CD1c-positive myeloid dendritic cell (primary cell): ENCODE data around the gene INSC.

Experiments used
- DNase-seq: peaks from one replicate; pipeline ENCODE4 v3.0.0-alpha.2; 2016; ENCODE audit errors: extremely low spot score

INSC gene

DNA sequence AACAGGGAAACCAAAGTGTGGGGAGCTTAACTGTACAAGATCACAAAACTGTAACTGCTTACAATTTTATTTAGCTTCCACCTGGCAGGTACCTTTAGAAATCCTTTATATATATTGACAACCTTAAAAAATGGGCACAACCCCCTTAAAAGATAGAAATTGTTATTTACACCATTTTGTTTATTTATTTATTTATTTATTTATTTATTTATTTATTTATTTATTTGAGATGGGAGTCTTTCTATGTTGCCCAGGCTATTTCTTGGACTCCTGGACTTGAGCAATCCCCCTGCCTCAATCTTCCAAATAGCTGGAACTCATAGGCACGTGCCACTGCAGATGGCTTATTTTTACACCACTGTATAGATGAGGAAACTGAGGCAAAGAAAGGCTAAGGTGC, 74.5 kb downstream of the INSC start:
- no peak for DNase-seq

DNA sequence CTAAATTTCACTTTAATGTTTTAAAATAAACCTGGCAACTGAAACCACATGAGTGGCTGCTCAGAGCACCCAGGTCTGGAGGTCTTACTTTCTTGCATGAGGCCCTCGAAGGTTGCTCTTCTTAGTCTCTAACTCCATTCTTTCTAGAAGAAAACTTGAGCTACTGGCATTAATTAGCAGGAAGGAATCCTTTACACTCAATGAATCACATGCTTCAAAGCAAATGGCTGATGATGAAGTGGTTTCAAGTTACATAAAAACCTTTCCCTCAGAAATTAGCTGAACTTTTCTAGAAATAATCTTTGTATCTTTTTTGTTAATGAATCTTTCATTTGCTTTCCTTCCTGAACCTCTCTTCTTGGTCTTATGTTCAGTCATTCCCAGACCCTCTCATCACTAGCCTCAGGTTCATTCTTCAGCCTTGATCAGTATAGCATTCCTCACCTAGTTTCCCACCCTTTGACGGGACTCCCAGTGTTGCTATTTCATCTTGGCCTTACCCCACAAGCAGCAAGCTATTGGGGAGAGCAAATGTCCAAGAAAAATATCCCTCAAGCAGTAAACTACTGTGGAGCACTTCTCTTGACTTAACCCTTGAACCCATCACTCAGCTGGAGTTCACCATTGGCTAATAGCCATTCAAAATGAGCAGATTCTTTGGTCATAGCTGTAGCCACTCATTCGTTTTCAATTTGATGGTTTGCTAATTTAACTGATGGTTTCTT, 75.1 kb downstream of the INSC start:
- DNase-seq: no peak

DNA sequence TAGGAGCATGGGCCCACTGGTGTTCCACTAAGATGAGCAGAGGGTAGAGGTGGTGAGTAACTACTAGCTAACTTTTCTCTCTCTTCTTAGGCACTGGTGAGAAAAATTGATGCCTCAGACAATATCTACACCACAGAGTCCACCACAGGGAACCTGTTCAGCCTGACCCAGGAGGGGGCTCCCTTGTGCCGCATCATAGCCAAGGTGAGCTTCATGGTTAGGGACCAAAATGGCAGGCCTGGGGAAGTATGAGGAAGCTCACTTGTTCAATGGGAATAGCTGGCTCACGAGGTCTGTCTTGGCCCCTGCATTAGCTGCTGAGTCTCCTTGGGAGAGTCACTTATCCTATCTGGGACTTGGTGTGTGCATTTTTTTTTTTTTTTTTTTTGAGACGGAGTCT, 75.9 kb downstream of the INSC start:
- no peak for DNase-seq

DNA sequence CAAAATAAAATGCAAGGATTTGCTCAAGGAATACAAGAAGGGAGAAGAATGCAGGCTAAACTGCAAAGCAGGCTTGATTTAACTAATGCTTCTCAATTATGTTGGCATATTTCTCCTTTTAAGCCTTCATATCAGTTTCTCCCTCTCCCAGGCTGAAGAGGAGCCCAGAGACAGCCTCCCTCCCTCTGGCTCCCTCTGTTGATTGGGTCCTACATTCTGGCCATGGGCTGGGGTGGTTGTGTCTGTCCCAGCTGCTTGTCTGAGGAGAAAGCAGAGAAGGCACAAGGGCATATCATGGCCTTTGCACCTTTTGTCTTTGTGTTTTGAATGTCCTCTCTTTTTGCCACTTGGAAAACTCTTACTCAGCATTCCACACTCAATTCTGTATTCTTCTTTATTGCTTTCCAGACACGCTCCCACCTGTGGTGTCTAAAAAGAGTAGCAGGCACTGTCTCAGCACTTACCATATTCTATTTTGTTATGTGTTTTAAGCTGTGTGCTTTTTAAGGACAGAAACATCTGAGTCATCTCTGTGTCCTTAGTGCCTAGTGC, 77.4 kb downstream of the INSC start:
- DNase-seq: no peak

GRCh38 chr11:15194671-15195415, 80.1 kb downstream of the INSC start:
- no peak for DNase-seq

DNA sequence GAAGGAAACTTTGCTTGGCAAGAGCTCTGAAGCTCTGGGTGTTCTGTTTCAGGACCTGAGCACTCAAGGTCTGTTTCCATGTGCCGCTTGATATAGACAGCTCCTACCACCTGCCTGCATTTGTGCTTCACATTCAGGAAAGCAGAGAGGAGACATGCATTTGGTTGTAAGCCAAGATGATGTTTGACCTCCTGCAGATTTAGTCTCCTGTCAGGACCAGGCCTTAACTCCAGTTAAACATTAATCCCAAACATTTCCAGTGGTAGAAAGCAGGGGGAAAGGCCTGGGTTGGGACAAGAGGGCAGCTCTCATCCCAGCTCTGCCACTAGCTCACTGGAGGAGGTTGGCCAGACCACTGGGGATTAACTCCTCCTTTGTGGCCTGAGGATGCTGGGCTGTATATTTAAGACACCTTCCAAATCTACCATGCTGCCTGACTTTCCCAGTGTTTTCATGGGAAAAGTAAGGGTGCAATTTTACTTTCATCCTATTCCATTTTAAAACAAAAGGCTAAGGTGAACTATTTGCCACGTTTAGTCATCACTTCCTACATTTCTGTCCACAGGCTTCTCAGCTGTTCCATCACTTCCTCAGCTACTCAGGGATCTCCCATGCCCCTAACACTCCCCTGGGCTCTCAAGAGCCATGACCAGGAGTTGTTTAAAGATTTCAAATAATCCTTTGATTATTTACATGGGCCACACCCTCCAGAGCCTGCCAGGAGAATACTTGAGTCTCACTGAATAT, 80.9 kb downstream of the INSC start:
- no peak for DNase-seq

DNA sequence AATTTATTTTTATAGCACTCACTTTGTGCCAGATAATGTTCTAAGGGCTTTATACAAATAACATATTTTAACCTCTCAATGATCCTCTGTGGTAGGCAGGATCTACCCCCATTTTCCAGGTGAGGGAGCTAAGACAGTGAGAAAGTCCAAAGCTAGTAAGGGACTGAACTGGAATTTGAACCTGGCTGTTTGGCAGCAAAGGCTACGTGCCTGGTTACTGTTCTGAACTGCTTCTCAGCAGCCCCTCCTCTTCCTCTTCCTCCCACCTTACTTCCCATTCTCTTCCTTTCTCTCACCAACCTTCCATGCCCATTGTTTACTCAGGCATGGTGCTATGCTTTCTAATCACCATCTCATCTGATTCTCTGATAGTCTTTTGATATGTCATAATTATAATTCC, 82.0 kb downstream of the INSC start:
- DNase-seq: no peak

- no peak for DNase-seq
These were observed 83.0 kb downstream of the INSC start for GRCh38 chr11:15197696-15198095.

- no peak for DNase-seq
These were observed 83.6 kb downstream of the INSC start for GRCh38 chr11:15198284-15198683.

DNA sequence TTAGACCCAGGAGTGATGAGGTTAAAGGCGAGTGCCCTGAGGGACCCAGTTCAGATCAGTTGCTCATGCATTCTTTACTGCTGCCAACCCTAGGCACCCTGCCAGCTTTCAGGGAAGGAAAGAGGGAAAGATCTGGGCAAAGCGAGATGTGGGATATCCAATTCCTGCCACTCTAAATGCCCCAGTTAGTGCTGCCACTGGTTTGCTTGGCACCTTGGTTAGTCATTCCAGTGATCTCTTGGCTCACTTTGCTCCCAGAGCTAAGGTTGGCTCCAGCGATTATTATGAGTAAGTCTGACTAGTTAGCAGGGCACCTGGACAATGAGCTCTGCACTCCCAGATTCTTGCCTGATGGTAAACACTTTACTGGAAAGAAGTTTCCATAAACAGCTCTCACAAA, 85.0 kb downstream of the INSC start:
- no peak for DNase-seq

- DNase-seq: no peak
These were observed 86.0 kb downstream of the INSC start for GRCh38 chr11:15200696-15201095.

- DNase-seq: no peak
These were observed 86.9 kb downstream of the INSC start for GRCh38 chr11:15201586-15201985.

DNA sequence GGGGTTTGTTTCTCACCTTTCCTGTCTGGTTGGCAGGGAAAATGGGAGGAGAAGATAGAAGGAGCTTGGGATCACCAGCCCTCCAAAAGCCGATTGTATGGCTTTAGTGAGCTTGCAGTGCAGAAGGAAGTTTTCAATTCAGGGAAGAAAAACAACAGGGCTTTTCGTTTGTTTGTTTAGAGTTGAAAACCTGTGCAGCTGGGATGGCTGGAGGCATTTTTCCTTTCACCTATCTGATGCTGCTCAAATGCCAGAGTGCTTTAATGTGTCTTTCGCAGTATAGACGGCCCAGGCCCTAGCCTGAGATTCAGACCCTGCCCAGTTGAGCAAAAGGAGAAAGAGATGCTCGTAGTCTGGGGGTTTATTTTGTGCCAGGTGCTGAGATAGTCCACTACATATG, 87.9 kb downstream of the INSC start:
- DNase-seq: no peak

GRCh38 chr11:15204711-15205110, 90.0 kb downstream of the INSC start:
- no peak for DNase-seq

GRCh38 chr11:15206791-15207190, 92.1 kb downstream of the INSC start:
- DNase-seq: no peak

GRCh38 chr11:15208378-15209222, 93.9 kb downstream of the INSC start:
- DNase-seq: peak; percentile 65

DNA sequence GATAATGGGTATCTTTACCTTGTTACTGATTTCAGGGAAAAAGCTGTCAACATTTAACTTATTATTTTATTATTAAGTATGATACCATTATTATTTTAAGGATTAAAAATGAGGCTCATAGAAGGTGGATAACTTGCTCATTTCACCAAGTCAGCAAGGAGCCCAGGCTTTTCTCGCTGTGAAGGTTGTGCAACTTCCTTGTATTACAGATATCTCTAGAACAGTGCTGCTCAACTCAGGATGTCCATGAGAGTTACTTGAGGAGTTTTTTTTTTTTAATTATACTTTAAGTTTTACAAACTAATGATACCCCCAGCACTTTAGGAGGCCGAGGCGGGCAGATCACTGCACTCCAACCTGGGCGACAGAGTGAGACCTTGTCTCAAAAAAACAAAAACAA, 98.2 kb downstream of the INSC start:
- DNase-seq: no peak

DNA sequence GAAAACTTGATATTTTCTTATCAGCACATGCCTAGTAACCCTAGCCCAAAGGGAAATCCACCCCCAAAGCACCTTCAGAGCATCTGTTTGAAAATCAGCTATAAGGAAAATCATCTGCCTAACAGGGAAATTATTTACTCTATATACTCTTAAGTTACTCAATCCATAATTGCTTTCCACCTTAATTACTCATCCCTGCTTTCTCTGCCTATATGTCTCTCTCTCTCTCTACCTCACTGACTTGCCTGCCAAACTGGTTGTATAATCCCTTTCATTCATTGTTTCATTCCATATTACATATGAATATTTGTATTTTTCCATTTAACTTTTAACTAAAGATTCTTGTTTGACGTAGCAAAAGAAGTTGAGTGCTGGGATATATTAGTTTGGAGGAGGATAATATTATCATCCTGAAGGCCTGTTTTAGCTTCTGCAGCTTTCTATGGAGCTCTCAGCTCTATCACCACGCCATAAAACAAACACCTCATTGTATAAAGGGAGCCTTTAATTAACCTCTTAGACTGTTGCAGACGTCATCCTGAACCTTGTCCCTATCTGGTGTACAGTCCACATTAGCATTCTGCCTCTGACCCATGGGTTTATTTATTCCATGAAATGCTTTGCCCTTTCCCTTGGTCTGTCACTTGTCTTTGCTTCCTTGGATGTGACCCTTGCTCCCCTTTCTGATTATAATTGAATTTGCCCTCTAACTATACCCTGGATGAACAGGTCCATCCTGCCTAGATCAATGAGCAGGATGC, 98.9 kb downstream of the INSC start:
- DNase-seq: no peak

- no peak for DNase-seq
These were observed 100.3 kb downstream of the INSC start for GRCh38 chr11:15215005-15215404.

GRCh38 chr11:15216678-15217077, 102.0 kb downstream of the INSC start:
- DNase-seq: no peak

GRCh38 chr11:15217416-15217815, 102.7 kb downstream of the INSC start:
- DNase-seq: no peak
